ENCODE measurements around the gene SNRNP70. TPM values are rescaled to one million over a fixed set of nuclear protein-coding genes. Genes with fewer than 3 reads are reported as not detected.

SNRNP70 gene
- polyA plus RNA-seq, 3 donors, result 27.4 to 360 (median 40.4) TPM

DNA sequence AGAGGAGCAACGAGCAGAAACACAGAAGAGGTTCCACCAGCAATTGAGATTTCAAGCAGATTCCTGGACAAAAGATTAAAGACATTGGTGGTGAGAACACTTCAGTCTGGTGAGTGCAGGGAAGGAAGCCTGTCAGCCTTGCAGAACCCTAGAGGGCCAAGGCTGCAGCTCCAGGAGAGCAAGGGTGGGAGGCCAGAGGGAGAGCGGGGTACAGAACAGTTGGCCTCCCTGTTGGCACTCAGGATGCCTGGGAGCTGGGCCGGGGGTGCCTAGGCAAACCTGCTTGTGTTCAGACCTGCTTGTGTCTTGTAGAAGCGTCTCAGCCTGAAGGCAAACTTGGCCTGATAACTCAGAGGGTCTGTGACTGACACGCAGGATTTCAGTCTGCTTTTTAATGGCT is 23.8 kb downstream of the SNRNP70 start:
- TF ChIP-seq, protein P1, sequence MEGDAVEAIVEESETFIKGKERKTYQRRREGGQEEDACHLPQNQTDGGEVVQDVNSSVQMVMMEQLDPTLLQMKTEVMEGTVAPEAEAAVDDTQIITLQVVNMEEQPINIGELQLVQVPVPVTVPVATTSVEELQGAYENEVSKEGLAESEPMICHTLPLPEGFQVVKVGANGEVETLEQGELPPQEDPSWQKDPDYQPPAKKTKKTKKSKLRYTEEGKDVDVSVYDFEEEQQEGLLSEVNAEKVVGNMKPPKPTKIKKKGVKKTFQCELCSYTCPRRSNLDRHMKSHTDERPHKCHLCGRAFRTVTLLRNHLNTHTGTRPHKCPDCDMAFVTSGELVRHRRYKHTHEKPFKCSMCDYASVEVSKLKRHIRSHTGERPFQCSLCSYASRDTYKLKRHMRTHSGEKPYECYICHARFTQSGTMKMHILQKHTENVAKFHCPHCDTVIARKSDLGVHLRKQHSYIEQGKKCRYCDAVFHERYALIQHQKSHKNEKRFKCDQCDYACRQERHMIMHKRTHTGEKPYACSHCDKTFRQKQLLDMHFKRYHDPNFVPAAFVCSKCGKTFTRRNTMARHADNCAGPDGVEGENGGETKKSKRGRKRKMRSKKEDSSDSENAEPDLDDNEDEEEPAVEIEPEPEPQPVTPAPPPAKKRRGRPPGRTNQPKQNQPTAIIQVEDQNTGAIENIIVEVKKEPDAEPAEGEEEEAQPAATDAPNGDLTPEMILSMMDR (IDR thresholded peaks at IDR 0.05), result no peak
- Histone ChIP-seq H2AFZ (ENCODE audit: insufficient read depth, low read depth, low read length, poor library complexity, severe bottlenecking) (no peak overlapping the region), H3K4me3 (replicated peaks in 1 of 3; ENCODE audit: low read depth in 2 of 3, low read length in 3 of 3) (no peak overlapping the region), H3K27me3 (ENCODE audit: control insufficient read depth in 2 of 2, insufficient read depth in 2 of 2, low read length in 2 of 2) (no peaks in the 10 kb centered on the region), H3K36me3 (replicated peaks in 1 of 2; ENCODE audit: control insufficient read depth in 1 of 2, insufficient read depth in 2 of 2, low read length in 2 of 2) (peaks cover 44 to 55% of the 10 kb centered on the region in 2 donors), H3K4me2 (replicated peaks; ENCODE audit: extremely low read depth, low read length, poor library complexity, severe bottlenecking) (no peak overlapping the region), H3K4me1 (ENCODE audit: control insufficient read depth in 1 of 2, insufficient read depth in 2 of 2, low read length in 2 of 2) (peaks cover 6 to 8% of the 10 kb centered on the region in 2 donors), H3K79me2 (ENCODE audit: insufficient read depth, low read length) (no peaks in the 10 kb centered on the region), H3K27ac (ENCODE audit: low read depth in 1 of 2, low read length in 2 of 2) (no peak overlapping the region), H3K9ac (ENCODE audit: insufficient read depth, low read length, poor library complexity, severe bottlenecking) (no peak overlapping the region), H3K9me3 (replicated peaks in 1 of 2; ENCODE audit: control insufficient read depth in 1 of 2, insufficient read depth in 1 of 2, low read length in 2 of 2) (no peaks in the 10 kb centered on the region), H4K20me1 (ENCODE audit: insufficient read depth, low read length) (peaks cover 52% of the 10 kb centered on the region)
- H3K27me3 Mint-ChIP-seq (ENCODE audit: low read depth in 3 of 3), result peaks cover 5 to 10% (median 8%) of the 10 kb centered on the region in 3 donors
- no peaks in the 10 kb centered on the region for H3K9me3 Mint-ChIP-seq
- intact Hi-C loops (cut with micrococcal nuclease), result no loop called here
- H3K4me1 Mint-ChIP-seq, result peaks cover 9% of the 10 kb centered on the region
- H3K27ac Mint-ChIP-seq, result peak overlapping the region in 1 of 7 donors; percentile 13
- no peak overlapping the region for H3K4me3 Mint-ChIP-seq
- DNase-seq, result no peak
- peaks cover 47 to 53% of the 10 kb centered on the region in 2 donors for H3K36me3 Mint-ChIP-seq
- 88% methylated on average over 5 of the region's 5 CpGs for WGBS (ENCODE audit: insufficient coverage)

DNA sequence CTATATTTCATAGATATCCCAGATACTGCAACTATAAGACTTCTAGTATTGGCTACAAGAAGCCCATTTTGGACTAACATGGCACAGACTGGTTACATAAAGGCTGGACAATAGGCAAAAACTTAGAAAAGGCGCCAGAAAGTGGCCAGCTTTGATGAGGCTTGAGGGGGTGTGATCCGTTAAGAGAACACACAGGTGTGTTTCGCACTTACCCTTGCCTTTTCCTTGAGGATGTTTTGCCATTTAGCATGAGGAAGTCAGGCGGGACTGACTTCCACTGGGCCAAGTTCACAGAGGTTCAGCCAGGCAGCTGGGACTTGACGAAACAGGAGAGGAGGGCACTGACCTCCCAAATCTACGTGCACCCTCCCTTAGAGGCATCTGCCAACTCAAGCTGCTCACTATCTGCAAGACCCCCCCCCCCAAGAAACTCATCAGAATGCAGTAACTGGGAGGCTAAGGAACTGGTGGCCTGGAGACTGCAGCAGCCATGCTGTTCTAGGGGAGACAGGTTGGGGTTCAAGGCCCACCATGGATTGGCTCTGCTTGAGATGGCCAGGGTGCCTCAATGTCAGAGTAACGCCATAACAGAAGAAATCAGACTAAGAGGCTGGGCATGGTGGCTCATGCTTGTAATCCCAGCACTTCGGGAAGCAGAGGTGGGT is 24.4 kb downstream of the SNRNP70 start:
- peaks cover 5 to 10% (median 8%) of the 10 kb centered on the region in 3 donors for H3K27me3 Mint-ChIP-seq (ENCODE audit: low read depth in 3 of 3)
- no peak overlapping the region for H2AFZ ChIP-seq (ENCODE audit: insufficient read depth, low read depth, low read length, poor library complexity, severe bottlenecking)
- no peak overlapping the region for H3K9ac ChIP-seq (ENCODE audit: insufficient read depth, low read length, poor library complexity, severe bottlenecking)
- no peaks in the 10 kb centered on the region for H3K79me2 ChIP-seq (ENCODE audit: insufficient read depth, low read length)
- no peaks in the 10 kb centered on the region for H3K27me3 ChIP-seq (ENCODE audit: control insufficient read depth in 2 of 2, insufficient read depth in 2 of 2, low read length in 2 of 2)
- peaks cover 10% of the 10 kb centered on the region in 2 donors for H3K4me1 ChIP-seq (ENCODE audit: control insufficient read depth in 1 of 2, insufficient read depth in 2 of 2, low read length in 2 of 2)
- DNase-seq, result no peak
- H3K27ac ChIP-seq (ENCODE audit: low read depth in 1 of 2, low read length in 2 of 2), result no peak overlapping the region
- peaks cover 9% of the 10 kb centered on the region for H3K4me1 Mint-ChIP-seq
- H3K9me3 Mint-ChIP-seq, result no peaks in the 10 kb centered on the region
- H3K4me3 Mint-ChIP-seq, result no peak overlapping the region
- H3K9me3 ChIP-seq (replicated peaks in 1 of 2; ENCODE audit: control insufficient read depth in 1 of 2, insufficient read depth in 1 of 2, low read length in 2 of 2), result no peaks in the 10 kb centered on the region
- peaks cover 46% of the 10 kb centered on the region for H4K20me1 ChIP-seq (ENCODE audit: insufficient read depth, low read length)
- TF ChIP-seq, protein P1 (IDR thresholded peaks at IDR 0.05), result no peak
- H3K36me3 Mint-ChIP-seq, result peaks cover 41 to 46% of the 10 kb centered on the region in 2 donors
- WGBS (ENCODE audit: insufficient coverage), result 85% methylated on average over 3 of the region's 8 CpGs
- H3K27ac Mint-ChIP-seq, result no peak overlapping the region
- intact Hi-C loops (cut with micrococcal nuclease), result loop anchor here in 1 of 2 donors (5.0 kb wide), 1 partner anchor 38 kb away; no protein-coding TSS in a partner anchor
- peaks cover 37 to 48% of the 10 kb centered on the region in 2 donors for H3K36me3 ChIP-seq (replicated peaks in 1 of 2; ENCODE audit: control insufficient read depth in 1 of 2, insufficient read depth in 2 of 2, low read length in 2 of 2)
- H3K4me2 ChIP-seq (replicated peaks; ENCODE audit: extremely low read depth, low read length, poor library complexity, severe bottlenecking), result no peak overlapping the region
- H3K4me3 ChIP-seq (replicated peaks in 1 of 3; ENCODE audit: low read depth in 2 of 3, low read length in 3 of 3), result no peak overlapping the region

Data from CD14-positive monocyte (primary cell).